ENCODE results near the gene FAM47C. TPM values are rescaled to one million over a fixed set of nuclear protein-coding genes. Genes with fewer than 3 reads are reported as not detected.

FAM47C gene
- total and polyA plus RNA-seq, 2 of the 13 experiments (the other 11 are each of a cell fraction or from before 2014, with no cell fraction given) = not detected

DNA sequence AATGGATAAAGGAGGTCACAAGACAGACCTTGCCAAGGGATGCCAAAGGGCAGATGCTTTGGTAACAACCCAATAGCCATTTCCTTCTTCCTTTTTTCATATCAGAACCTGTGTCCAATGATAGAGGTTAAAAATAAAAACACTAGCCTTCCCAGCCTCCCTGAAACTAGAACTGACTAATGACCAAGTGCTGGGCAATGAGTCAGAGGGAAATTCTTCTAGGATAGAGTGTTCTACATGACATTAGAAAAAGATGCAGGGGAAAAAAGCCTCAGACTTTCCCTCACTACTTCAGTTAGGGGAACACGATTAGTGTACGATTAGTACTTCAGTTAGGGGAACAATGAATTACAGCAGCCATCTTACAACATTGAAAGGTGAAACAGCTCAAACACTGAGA lies 29.3 kb upstream of the FAM47C start (continued):
- TF ChIP-seq RBAK (CRISPR knock-in tag; IDR thresholded peaks at IDR 0.05) = no peak
- TF ChIP-seq FOXO1 (CRISPR knock-in tag; IDR thresholded peaks at IDR 0.05) = no peak
- TF ChIP-seq, protein P1, sequence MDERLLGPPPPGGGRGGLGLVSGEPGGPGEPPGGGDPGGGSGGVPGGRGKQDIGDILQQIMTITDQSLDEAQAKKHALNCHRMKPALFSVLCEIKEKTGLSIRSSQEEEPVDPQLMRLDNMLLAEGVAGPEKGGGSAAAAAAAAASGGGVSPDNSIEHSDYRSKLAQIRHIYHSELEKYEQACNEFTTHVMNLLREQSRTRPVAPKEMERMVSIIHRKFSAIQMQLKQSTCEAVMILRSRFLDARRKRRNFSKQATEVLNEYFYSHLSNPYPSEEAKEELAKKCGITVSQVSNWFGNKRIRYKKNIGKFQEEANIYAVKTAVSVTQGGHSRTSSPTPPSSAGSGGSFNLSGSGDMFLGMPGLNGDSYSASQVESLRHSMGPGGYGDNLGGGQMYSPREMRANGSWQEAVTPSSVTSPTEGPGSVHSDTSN (CRISPR knock-in tag; IDR thresholded peaks at IDR 0.05) = no peak
- TF ChIP-seq MXI1 (IDR thresholded peaks at IDR 0.05; ENCODE audit: borderline replicate concordance, low read depth, low read length) = no peak

DNA sequence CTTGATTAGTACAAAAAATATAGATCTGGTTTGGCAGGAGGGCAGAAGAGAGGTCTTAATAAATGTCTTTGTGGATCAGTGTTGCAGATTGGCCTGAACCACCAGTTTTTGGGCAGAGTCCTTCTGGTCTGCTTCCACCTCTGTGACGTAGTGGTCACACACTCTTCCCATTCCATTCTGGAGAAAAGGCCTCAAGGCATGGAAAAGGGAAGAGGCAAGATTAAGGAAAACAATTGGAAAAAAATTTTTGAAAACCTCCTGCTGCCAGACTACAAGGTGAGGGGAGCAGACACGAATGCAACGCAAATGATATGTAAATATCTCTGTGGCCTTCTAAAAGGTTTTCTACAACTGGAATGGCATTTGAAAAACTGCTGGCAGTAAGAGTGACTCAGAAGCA lies 24.3 kb upstream of the FAM47C start:
- WGBS (ENCODE audit: low lambda C conversion rate) = 0% methylated on average over 3 of the region's 3 CpGs
- Histone ChIP-seq H3K4me1 (ENCODE audit: insufficient read depth, low read length) (no peaks in the 10 kb centered on the region), H2AFZ (ENCODE audit: low read length) (no peak overlapping the region), H3K27ac (ENCODE audit: extremely low read length, insufficient read depth, low read length) (no peak overlapping the region), H4K20me1 (ENCODE audit: insufficient read depth, low read length) (no peaks in the 10 kb centered on the region), H3K4me2 (ENCODE audit: low read depth, low read length) (no peak overlapping the region), H3K27me3 (ENCODE audit: control insufficient read depth in 1 of 2, insufficient read depth in 2 of 2, low read length in 2 of 2) (no peaks in the 10 kb centered on the region), H3K9ac (ENCODE audit: insufficient read depth, low read depth, low read length) (no peak overlapping the region), H3K79me2 (ENCODE audit: insufficient read depth, low read length) (no peaks in the 10 kb centered on the region), H3K36me3 (replicated peaks in 1 of 2; ENCODE audit: control insufficient read depth in 1 of 2, insufficient read depth in 2 of 2, low read length in 2 of 2) (no peaks in the 10 kb centered on the region), H3K4me3 (replicated peaks in 1 of 3; ENCODE audit: insufficient read depth in 1 of 3, low read depth in 2 of 3, low read length in 3 of 3) (no peak overlapping the region), H3K9me3 (ENCODE audit: low read length) (no peaks in the 10 kb centered on the region)
- intact Hi-C loops (cut with micrococcal nuclease; ENCODE audit: unreplicated experiment) (no loop called here), in situ Hi-C loops (cut with HindIII; ENCODE audit: extremely low pct_ligation_motif_present, low pct_unique_long_range_greater_than_20kb) (no loop called here)
- CTCF ChIA-PET (ENCODE audit: low intra/inter-chr PET ratio, low total read pairs) = no interaction called here
- POLR2A ChIA-PET = no interaction called here
- BruUV-seq (replicated peaks) = no TSS peak
- FAIRE-seq (no peak), DNase-seq (ENCODE audit: low spot score) (no peak), ATAC-seq (no peak)
- TF ChIP-seq ZNF44 (CRISPR knock-in tag; IDR thresholded peaks at IDR 0.05) = no peak
- TF ChIP-seq ZNF331 (CRISPR knock-in tag; IDR thresholded peaks at IDR 0.05) = no peak
- TF ChIP-seq, protein P2, sequence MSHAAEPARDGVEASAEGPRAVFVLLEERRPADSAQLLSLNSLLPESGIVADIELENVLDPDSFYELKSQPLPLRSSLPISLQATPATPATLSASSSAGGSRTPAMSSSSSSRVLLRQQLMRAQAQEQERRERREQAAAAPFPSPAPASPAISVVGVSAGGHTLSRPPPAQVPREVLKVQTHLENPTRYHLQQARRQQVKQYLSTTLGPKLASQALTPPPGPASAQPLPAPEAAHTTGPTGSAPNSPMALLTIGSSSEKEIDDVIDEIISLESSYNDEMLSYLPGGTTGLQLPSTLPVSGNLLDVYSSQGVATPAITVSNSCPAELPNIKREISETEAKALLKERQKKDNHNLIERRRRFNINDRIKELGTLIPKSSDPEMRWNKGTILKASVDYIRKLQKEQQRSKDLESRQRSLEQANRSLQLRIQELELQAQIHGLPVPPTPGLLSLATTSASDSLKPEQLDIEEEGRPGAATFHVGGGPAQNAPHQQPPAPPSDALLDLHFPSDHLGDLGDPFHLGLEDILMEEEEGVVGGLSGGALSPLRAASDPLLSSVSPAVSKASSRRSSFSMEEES (CRISPR knock-in tag; IDR thresholded peaks at IDR 0.05) = no peak
- TF ChIP-seq, protein P3, sequence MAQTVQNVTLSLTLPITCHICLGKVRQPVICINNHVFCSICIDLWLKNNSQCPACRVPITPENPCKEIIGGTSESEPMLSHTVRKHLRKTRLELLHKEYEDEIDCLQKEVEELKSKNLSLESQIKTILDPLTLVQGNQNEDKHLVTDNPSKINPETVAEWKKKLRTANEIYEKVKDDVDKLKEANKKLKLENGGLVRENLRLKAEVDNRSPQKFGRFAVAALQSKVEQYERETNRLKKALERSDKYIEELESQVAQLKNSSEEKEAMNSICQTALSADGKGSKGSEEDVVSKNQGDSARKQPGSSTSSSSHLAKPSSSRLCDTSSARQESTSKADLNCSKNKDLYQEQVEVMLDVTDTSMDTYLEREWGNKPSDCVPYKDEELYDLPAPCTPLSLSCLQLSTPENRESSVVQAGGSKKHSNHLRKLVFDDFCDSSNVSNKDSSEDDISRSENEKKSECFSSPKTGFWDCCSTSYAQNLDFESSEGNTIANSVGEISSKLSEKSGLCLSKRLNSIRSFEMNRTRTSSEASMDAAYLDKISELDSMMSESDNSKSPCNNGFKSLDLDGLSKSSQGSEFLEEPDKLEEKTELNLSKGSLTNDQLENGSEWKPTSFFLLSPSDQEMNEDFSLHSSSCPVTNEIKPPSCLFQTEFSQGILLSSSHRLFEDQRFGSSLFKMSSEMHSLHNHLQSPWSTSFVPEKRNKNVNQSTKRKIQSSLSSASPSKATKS (CRISPR knock-in tag; IDR thresholded peaks at IDR 0.05) = no peak
- TF ChIP-seq, protein P4, sequence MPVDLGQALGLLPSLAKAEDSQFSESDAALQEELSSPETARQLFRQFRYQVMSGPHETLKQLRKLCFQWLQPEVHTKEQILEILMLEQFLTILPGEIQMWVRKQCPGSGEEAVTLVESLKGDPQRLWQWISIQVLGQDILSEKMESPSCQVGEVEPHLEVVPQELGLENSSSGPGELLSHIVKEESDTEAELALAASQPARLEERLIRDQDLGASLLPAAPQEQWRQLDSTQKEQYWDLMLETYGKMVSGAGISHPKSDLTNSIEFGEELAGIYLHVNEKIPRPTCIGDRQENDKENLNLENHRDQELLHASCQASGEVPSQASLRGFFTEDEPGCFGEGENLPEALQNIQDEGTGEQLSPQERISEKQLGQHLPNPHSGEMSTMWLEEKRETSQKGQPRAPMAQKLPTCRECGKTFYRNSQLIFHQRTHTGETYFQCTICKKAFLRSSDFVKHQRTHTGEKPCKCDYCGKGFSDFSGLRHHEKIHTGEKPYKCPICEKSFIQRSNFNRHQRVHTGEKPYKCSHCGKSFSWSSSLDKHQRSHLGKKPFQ (CRISPR knock-in tag; IDR thresholded peaks at IDR 0.05; ENCODE audit: insufficient replicate concordance) = no peak
- TF ChIP-seq KDM5B (CRISPR knock-in tag; IDR thresholded peaks at IDR 0.05; ENCODE audit: borderline replicate concordance) = no peak
- TF ChIP-seq ZNF251 (CRISPR knock-in tag; IDR thresholded peaks at IDR 0.05) = no peak
- TF ChIP-seq TFAP4 (IDR thresholded peaks at IDR 0.05; ENCODE audit: borderline replicate concordance, low read depth) = no peak
- no peak for TF ChIP-seq HDAC2 (CRISPR knock-in tag; IDR thresholded peaks at IDR 0.05)
- no peak for TF ChIP-seq TCF7L2 (IDR thresholded peaks at IDR 0.05; ENCODE audit: low read depth, low read length)
- TF ChIP-seq NR2F2 (IDR thresholded peaks at IDR 0.05; ENCODE audit: borderline replicate concordance, low read depth) = no peak
- no peak for TF ChIP-seq SIX1 (CRISPR knock-in tag; IDR thresholded peaks at IDR 0.05; ENCODE audit: borderline replicate concordance)
- TF ChIP-seq ZNF33A (CRISPR knock-in tag; IDR thresholded peaks at IDR 0.05; ENCODE audit: borderline replicate concordance) = no peak
- no peak for TF ChIP-seq ZBTB3 (CRISPR knock-in tag; IDR thresholded peaks at IDR 0.05; ENCODE audit: borderline replicate concordance, low read depth)
